ENCODE measurements around the gene SNAP23.

GRCh38 chr15:42483677-42484076 lies 11.8 kb upstream of the SNAP23 start:
- TF ChIP-seq CTCF (IDR thresholded peaks at IDR 0.05) = no peak
- TF ChIP-seq POLR2A (IDR thresholded peaks at IDR 0.05) = no peak
- no peak for TF ChIP-seq POLR2AphosphoS5 (IDR thresholded peaks at IDR 0.05)
